Osteoblast (primary cell): ENCODE measurements around the gene SCUBE3. TPM values are rescaled to one million over a fixed set of nuclear protein-coding genes. Genes with fewer than 3 reads are reported as not detected.

Experiments used
- DNase-seq: peaks from one replicate; pipeline ENCODE4 v3.0.0; 2011; ENCODE audit warnings: low spot score, mixed read lengths; ENCODE audit not compliant: insufficient read length; ENCODE audit errors: missing footprints
- H2AFZ ChIP-seq: 2 replicates; pipeline ENCODE4 v1.6.0; 2011; ENCODE audit warnings: mild to moderate bottlenecking, low read length
- H3K27ac ChIP-seq: 2 replicates; pipeline ENCODE4 v1.5.1; 2011; ENCODE audit warnings: mild to moderate bottlenecking, low read depth, low read length, moderate library complexity
- H3K27me3 ChIP-seq: 2 replicates; pipeline ENCODE4 v1.6.0; 2012; ENCODE audit warnings: mild to moderate bottlenecking, control low read depth, inconsistent platforms, low read length, moderate library complexity; ENCODE audit not compliant: insufficient read depth
- H3K36me3 ChIP-seq: 2 replicates; pipeline ENCODE4 v1.5.1; 2011; ENCODE audit warnings: mild to moderate bottlenecking, low read length, control low read depth, moderate library complexity; ENCODE audit not compliant: insufficient read depth
- H3K4me1 ChIP-seq: 2 replicates; pipeline ENCODE4 v1.5.1; 2011; ENCODE audit warnings: mild to moderate bottlenecking, low read length, control low read depth, moderate library complexity; ENCODE audit not compliant: insufficient read depth
- H3K4me2 ChIP-seq: 2 replicates; pipeline ENCODE4 v1.6.0; 2011; ENCODE audit warnings: mild to moderate bottlenecking, low read length; ENCODE audit not compliant: insufficient read depth
- H3K4me3 ChIP-seq: fragments of 200-600 bp; sonication (generic); 3 replicates; pipeline ENCODE4 v1.5.1; 2012; ENCODE audit warnings: mild to moderate bottlenecking, low read length, inconsistent platforms; ENCODE audit not compliant: insufficient read depth
- H3K79me2 ChIP-seq: 2 replicates; pipeline ENCODE4 v1.6.0; 2012; ENCODE audit warnings: mild to moderate bottlenecking, low read length, control low read depth, inconsistent platforms; ENCODE audit not compliant: insufficient read depth
- H3K9me3 ChIP-seq: 2 replicates; pipeline ENCODE4 v1.5.1; 2011; ENCODE audit warnings: low read depth, low read length, control low read depth
- H4K20me1 ChIP-seq: 2 replicates; pipeline ENCODE4 v1.6.0; 2012; ENCODE audit warnings: mild to moderate bottlenecking, low read length, control low read depth; ENCODE audit not compliant: insufficient read depth
- CTCF ChIP-seq: IDR thresholded peaks from 2 replicates; pipeline ENCODE4 v1.5.1; 2011; ENCODE audit warnings: mild to moderate bottlenecking, low read depth, low read length, moderate library complexity; ENCODE audit errors: extremely low read depth
- total RNA-seq: library from RNA; depleted of rRNA; stranded (reverse); fragments of >200 nt; gene quantifications from 2 replicates; pipeline ENCODE4 v1.2.3, GENCODE V29; 2012

SCUBE3 gene
- total RNA-seq, 1 donor: 30.4 TPM

GRCh38 chr6:35275744-35276260 is 62.0 kb downstream of the SCUBE3 start:
- Histone ChIP-seq H3K9me3 (no peaks in the 10 kb centered on the region), H3K4me1 (peaks cover 19% of the 10 kb centered on the region), H3K27me3 (no peaks in the 10 kb centered on the region), H3K4me2 (peak overlapping the region; percentile 38), H2AFZ (no peak overlapping the region), H3K4me3 (no peak overlapping the region), H3K36me3 (no peaks in the 10 kb centered on the region), H3K27ac (peak overlapping the region; percentile 41), H4K20me1 (peaks cover under 1% of the 10 kb centered on the region), H3K79me2 (peaks cover 13% of the 10 kb centered on the region)
- DNase-seq: no peak
- no peak for TF ChIP-seq CTCF

DNA sequence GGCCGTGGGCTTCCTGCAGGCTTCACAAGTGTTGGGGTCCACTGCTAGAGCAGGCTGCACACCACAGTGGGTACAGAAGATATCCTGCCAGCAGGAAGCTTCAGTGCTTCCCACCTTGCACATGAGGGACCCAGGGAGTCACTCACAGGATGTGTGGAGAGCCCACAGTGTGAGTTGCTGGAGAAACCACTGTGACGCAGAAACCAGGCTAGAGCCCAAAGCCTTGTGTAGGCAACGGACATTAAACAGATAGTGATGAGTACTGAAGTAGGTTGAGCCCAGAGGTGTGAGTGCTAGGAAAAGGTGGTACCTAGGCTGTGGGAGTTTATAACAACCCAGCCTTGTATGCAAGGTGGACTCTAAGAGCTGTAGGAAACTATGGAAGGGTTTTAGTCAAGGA is 65.0 kb downstream of the SCUBE3 start:
- no peaks in the 10 kb centered on the region for H3K27me3 ChIP-seq
- peaks cover 2% of the 10 kb centered on the region for H4K20me1 ChIP-seq
- no peak for DNase-seq
- no peak overlapping the region for H3K4me2 ChIP-seq
- H3K4me1 ChIP-seq: peaks cover 19% of the 10 kb centered on the region
- H2AFZ ChIP-seq: no peak overlapping the region
- peaks cover 7% of the 10 kb centered on the region for H3K79me2 ChIP-seq
- no peak overlapping the region for H3K4me3 ChIP-seq
- TF ChIP-seq CTCF: no peak
- H3K36me3 ChIP-seq: peaks cover 28% of the 10 kb centered on the region
- no peak overlapping the region for H3K27ac ChIP-seq
- no peaks in the 10 kb centered on the region for H3K9me3 ChIP-seq

DNA sequence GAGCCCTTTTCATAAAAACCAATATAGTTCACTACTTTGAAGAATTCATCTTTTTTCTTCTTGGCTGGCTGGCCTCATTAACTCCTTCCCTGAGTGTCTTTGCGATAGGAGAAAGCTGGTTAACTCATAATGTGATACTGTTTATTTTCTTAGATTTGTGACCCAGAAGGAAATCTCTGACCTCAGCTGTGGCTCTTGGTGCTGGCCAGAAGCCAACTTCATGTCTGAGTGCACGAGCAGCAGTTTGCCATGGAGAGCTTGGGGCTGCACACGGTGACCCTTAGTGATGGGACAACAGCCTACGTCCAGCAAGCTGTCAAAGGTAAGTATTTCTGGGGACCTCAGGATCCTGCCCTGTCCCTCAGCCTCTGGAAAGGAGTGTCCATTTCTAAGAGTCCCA is 67.1 kb downstream of the SCUBE3 start:
- DNase-seq: peak; percentile 68
- peaks cover 2% of the 10 kb centered on the region for H4K20me1 ChIP-seq
- H3K36me3 ChIP-seq: peaks cover 42% of the 10 kb centered on the region
- peaks cover 7% of the 10 kb centered on the region for H3K79me2 ChIP-seq
- no peak overlapping the region for H2AFZ ChIP-seq
- H3K4me2 ChIP-seq: no peak overlapping the region
- H3K27ac ChIP-seq: no peak overlapping the region
- H3K27me3 ChIP-seq: no peaks in the 10 kb centered on the region
- no peaks in the 10 kb centered on the region for H3K9me3 ChIP-seq
- no peak for TF ChIP-seq CTCF
- H3K4me3 ChIP-seq: no peak overlapping the region
- H3K4me1 ChIP-seq: peaks cover 3% of the 10 kb centered on the region

DNA sequence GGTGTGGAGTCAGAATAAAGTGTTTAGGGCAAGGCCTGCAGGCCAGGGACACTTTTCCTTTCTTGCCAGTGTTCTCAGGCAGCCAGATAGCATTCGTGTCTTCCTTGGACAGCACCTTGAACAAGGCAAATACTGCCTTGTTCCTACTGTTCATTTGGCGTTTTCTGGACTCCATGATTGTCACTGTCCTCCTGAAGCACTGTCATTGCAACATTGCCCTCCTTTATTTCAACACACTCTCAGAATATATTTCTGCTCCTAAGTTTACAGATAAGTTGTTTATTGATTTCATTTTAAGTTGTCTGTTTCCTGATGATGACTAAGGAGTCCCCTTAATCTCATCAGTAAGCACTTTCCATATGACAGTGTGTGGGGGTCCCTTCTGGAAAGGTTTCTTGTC is 68.7 kb downstream of the SCUBE3 start:
- no peak overlapping the region for H2AFZ ChIP-seq
- peaks cover 3% of the 10 kb centered on the region for H3K79me2 ChIP-seq
- peaks cover 3% of the 10 kb centered on the region for H3K4me1 ChIP-seq
- no peak overlapping the region for H3K4me3 ChIP-seq
- peaks cover 57% of the 10 kb centered on the region for H3K36me3 ChIP-seq
- peaks cover 2% of the 10 kb centered on the region for H4K20me1 ChIP-seq
- no peak overlapping the region for H3K27ac ChIP-seq
- DNase-seq: no peak
- H3K9me3 ChIP-seq: no peaks in the 10 kb centered on the region
- no peak overlapping the region for H3K4me2 ChIP-seq
- no peaks in the 10 kb centered on the region for H3K27me3 ChIP-seq
- no peak for TF ChIP-seq CTCF
